Astrocyte (in vitro differentiated cells and primary cell): ENCODE measurements around the gene ADD1.

ENCODE experiments used
- CTCF ChIP-seq: IDR thresholded peaks from 2 replicates; pipeline ENCODE4 v1.5.1; 2011; ENCODE audit warnings: low read depth, mild to moderate bottlenecking, inconsistent platforms, low read length, moderate library complexity; ENCODE audit not compliant: insufficient read depth
- EZH2 ChIP-seq: IDR thresholded peaks from 2 replicates; pipeline ENCODE4 v1.6.1; 2012; ENCODE audit warnings: mild to moderate bottlenecking, low read length, inconsistent platforms; ENCODE audit not compliant: insufficient read depth

DNA sequence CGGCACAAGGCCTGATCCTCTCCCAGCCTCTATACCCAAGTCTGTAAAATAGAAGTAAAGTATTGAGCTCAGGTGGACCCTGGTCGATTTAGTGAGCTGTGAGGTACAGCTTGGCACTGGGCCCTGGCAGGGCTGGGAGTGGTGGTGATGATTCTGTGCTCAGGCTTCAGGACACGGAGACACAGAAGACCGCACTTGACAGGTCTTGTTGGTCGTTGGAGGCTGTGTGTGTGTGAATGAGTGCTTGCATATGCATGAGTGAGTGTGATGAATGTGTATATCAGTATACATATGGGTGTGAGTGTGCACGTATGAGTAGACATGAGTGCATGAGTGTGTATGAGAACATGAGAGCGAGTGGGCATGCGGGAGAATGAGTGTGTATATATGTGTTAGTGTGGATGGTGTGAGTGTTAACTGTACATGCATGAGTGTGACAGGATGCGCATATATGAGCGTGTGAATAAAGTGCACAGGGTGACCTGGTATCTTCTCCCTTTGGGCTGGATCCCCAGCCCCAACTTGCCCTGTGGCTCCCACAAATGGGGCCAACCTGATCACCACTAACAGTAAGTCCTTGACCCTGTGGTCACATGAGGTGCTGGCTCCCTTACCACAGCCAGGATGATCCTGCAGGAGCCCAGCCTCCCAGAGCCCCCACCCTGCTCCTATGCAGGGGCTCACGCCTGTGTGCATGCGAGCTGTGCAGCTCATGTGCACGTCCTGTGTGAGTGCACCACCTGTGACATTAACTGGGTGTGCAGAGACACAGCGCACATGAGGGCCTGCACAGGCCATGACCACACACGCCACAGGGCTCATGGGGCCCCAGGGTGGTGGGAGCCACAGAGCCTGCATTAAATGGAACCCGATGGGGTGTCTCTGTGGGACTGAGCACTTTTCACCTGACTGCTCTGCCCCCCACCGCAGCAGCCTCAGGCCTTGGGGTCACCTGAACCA, 29.9 kb upstream of the ADD1 start:
- TF ChIP-seq CTCF (no peak), EZH2 (no peak)
